Measurements from ENCODE around the gene SOX9. TPM values are rescaled to one million over a fixed set of nuclear protein-coding genes. Genes with fewer than 3 reads are reported as not detected.

SOX9 gene
- polyA plus RNA-seq (9.2 to 47.3 TPM (median 15.8 TPM) in 3 replicates), polyA minus RNA-seq (7.0 to 54.7 TPM (median 14.0 TPM) in 3 replicates)
- 32.8 TPM for polyA plus RNA-seq (2011; ENCODE audit: low read depth)
- polyA plus RNA-seq (2011; cell fraction: cytosol; rRNA removed) = 16.7 and 18.7 TPM in 2 replicates
- 45.0 and 49.8 TPM in 2 replicates for polyA plus RNA-seq (2011; cell fraction: nucleus; rRNA removed)
- 53.1 and 101 TPM in 2 replicates for polyA plus RNA-seq (2012; ENCODE audit: low replicate concordance)
- polyA minus RNA-seq (2011; cell fraction: cytosol; rRNA and poly(A)+ RNA removed) = 57.7 TPM
- polyA minus RNA-seq (2011; cell fraction: nucleus; rRNA and poly(A)+ RNA removed) = 63.2 and 68.6 TPM in 2 replicates

- FAIRE-seq = no peak
- Histone ChIP-seq H3K79me2 (ENCODE audit: control insufficient read depth, insufficient read depth, low read length) (peaks cover 30% of the 10 kb centered on the region), H3K4me1 (ENCODE audit: control insufficient read depth, extremely low read depth, insufficient read depth, low read length) (peaks cover 49% of the 10 kb centered on the region)
Measured at GRCh38 chr17:72120642-72121163, at the start of gene SOX9. Gene SOX9 (plus strand): TSS chr17:72121020. CDS start chr17:72121392, 372 bp downstream.

GRCh38 chr17:72071330-72071729, 49.5 kb upstream of the SOX9 start:
- Histone ChIP-seq H3K36me3 (ENCODE audit: control insufficient read depth in 2 of 2, extremely low read depth in 1 of 2, insufficient read depth in 2 of 2, low read length in 2 of 2) (no peaks in the 10 kb centered on the region), H3K9ac (ENCODE audit: control insufficient read depth, extremely low read depth, insufficient read depth, low read length) (no peak overlapping the region), H3K9me1 (ENCODE audit: control insufficient read depth, extremely low read depth, insufficient read depth, low read length) (no peaks in the 10 kb centered on the region), H3K27ac (ENCODE audit: control insufficient read depth, insufficient read depth, low read length) (no peak overlapping the region), H3K27me3 (ENCODE audit: control insufficient read depth, extremely low read depth, insufficient read depth, low read length) (no peaks in the 10 kb centered on the region), H4K20me1 (ENCODE audit: control insufficient read depth, extremely low read depth, insufficient read depth, low read length) (no peaks in the 10 kb centered on the region), H3K4me3 (ENCODE audit: control insufficient read depth in 2 of 3, extremely low read depth in 1 of 3, insufficient read depth in 2 of 3, low read depth in 1 of 3, low read length in 3 of 3) (no peak overlapping the region), H3K4me2 (ENCODE audit: control insufficient read depth, extremely low read depth, insufficient read depth, low read depth, low read length) (no peak overlapping the region), H3K79me2 (ENCODE audit: control insufficient read depth, insufficient read depth, low read length) (no peaks in the 10 kb centered on the region), H2AFZ (ENCODE audit: control insufficient read depth, low read length) (no peak overlapping the region), H3K4me1 (ENCODE audit: control insufficient read depth, extremely low read depth, insufficient read depth, low read length) (no peaks in the 10 kb centered on the region), H3K9me3 (ENCODE audit: control insufficient read depth, low read depth, low read length) (no peaks in the 10 kb centered on the region)
- no peak for TF ChIP-seq EZH2 (IDR thresholded peaks at IDR 0.05; ENCODE audit: low read length)
- TF ChIP-seq, protein P1, sequence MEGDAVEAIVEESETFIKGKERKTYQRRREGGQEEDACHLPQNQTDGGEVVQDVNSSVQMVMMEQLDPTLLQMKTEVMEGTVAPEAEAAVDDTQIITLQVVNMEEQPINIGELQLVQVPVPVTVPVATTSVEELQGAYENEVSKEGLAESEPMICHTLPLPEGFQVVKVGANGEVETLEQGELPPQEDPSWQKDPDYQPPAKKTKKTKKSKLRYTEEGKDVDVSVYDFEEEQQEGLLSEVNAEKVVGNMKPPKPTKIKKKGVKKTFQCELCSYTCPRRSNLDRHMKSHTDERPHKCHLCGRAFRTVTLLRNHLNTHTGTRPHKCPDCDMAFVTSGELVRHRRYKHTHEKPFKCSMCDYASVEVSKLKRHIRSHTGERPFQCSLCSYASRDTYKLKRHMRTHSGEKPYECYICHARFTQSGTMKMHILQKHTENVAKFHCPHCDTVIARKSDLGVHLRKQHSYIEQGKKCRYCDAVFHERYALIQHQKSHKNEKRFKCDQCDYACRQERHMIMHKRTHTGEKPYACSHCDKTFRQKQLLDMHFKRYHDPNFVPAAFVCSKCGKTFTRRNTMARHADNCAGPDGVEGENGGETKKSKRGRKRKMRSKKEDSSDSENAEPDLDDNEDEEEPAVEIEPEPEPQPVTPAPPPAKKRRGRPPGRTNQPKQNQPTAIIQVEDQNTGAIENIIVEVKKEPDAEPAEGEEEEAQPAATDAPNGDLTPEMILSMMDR (optimal IDR thresholded peaks at IDR 0.05 in 1 of 3, IDR thresholded peaks at IDR 0.05 in 1 of 3, conservative IDR thresholded peaks at IDR 0.05 in 1 of 3; ENCODE audit: extremely low read depth in 1 of 3, insufficient read depth in 2 of 3, low read length in 3 of 3) = no peak
- dilution Hi-C loops (cut with MboI; ENCODE audit: extremely low pct_ligation_motif_present, low sequenced_read_pairs) = no loop called here
- FAIRE-seq = no peak
- no peak for DNase-seq (ENCODE audit: low read depth, low spot score)

More at GRCh38 chr17:72120642-72121163, at the start of gene SOX9:
- TF ChIP-seq, protein P1 (optimal IDR thresholded peaks at IDR 0.05 in 1 of 3, IDR thresholded peaks at IDR 0.05 in 1 of 3, conservative IDR thresholded peaks at IDR 0.05 in 1 of 3; ENCODE audit: extremely low read depth in 1 of 3, insufficient read depth in 2 of 3, low read length in 3 of 3) = no peak
- TF ChIP-seq EZH2 (IDR thresholded peaks at IDR 0.05; ENCODE audit: low read length) = no peak
- Histone ChIP-seq H4K20me1 (ENCODE audit: control insufficient read depth, extremely low read depth, insufficient read depth, low read length) (peaks cover 31% of the 10 kb centered on the region), H3K36me3 (ENCODE audit: control insufficient read depth in 2 of 2, extremely low read depth in 1 of 2, insufficient read depth in 2 of 2, low read length in 2 of 2) (peaks cover 7 to 18% of the 10 kb centered on the region in 2 experiments), H3K27me3 (ENCODE audit: control insufficient read depth, extremely low read depth, insufficient read depth, low read length) (peaks cover 17% of the 10 kb centered on the region), H3K4me2 (ENCODE audit: control insufficient read depth, extremely low read depth, insufficient read depth, low read depth, low read length) (peak within 1 kb of the TSS; percentile 98), H3K9me3 (ENCODE audit: control insufficient read depth, low read depth, low read length) (no peaks in the 10 kb centered on the region), H3K27ac (ENCODE audit: control insufficient read depth, insufficient read depth, low read length) (peak within 1 kb of the TSS; percentile 83), H3K9ac (ENCODE audit: control insufficient read depth, extremely low read depth, insufficient read depth, low read length) (peak within 1 kb of the TSS; percentile 93), H3K9me1 (ENCODE audit: control insufficient read depth, extremely low read depth, insufficient read depth, low read length) (peaks cover 4% of the 10 kb centered on the region), H2AFZ (ENCODE audit: control insufficient read depth, low read length) (peak within 1 kb of the TSS; percentile 83), H3K4me3 (ENCODE audit: control insufficient read depth in 2 of 3, extremely low read depth in 1 of 3, insufficient read depth in 2 of 3, low read depth in 1 of 3, low read length in 3 of 3) (peak within 1 kb of the TSS; percentile 77 to 94 (median 91))
- peak; percentile 80 for DNase-seq (ENCODE audit: low read depth, low spot score)
- dilution Hi-C loops (cut with MboI; ENCODE audit: extremely low pct_ligation_motif_present, low sequenced_read_pairs) = no loop called here

Data from keratinocyte (primary cell).